H1 (cell line): ENCODE measurements around the gene NHERF2. TPM values are rescaled to one million over a fixed set of nuclear protein-coding genes. Genes with fewer than 3 reads are reported as not detected.

ENCODE experiments used
- CHD7 ChIP-seq: fragments of 300-600 bp; sonication (generic); IDR thresholded peaks from 2 replicates; pipeline ENCODE4 v1.7.1; 2012; ENCODE audit warnings: low read length, moderate library complexity, mild to moderate bottlenecking, inconsistent platforms; ENCODE audit not compliant: insufficient replicate concordance
- EGR1 ChIP-seq: IDR thresholded peaks from 2 replicates; pipeline ENCODE4 v1.6.1; 2011; ENCODE audit warnings: low read depth, low read length, borderline replicate concordance
- KDM1A ChIP-seq: fragments of 200-600, 300-600 bp; sonication (generic); IDR thresholded peaks from 2 replicates; pipeline ENCODE4 v1.7.1; 2016; ENCODE audit warnings: mild to moderate bottlenecking, low read length, borderline replicate concordance
- NRF1 ChIP-seq: IDR thresholded peaks from 2 replicates; pipeline ENCODE4 v1.6.1; 2011; ENCODE audit warnings: mild to moderate bottlenecking, low read depth, low read length, improper control_type of control experiment
- RXRA ChIP-seq: IDR thresholded peaks from 2 replicates; pipeline ENCODE4 v1.6.1; 2011; ENCODE audit warnings: low read depth, mild to moderate bottlenecking, low read length, moderate library complexity; ENCODE audit not compliant: insufficient read depth
- SIN3A ChIP-seq, 2 experiments: IDR thresholded peaks in 1 of 2; conservative IDR thresholded peaks in 1 of 2; 2 replicates each; pipeline ENCODE4 v1.6.1; 2011 to 2012; ENCODE audit warnings: low read length in 2 of 2, improper control_type of control experiment in 1 of 2, low read depth in 1 of 2, mild to moderate bottlenecking in 1 of 2
- SUZ12 ChIP-seq: fragments of 200-600 bp; sonication (generic); IDR thresholded peaks from 2 replicates; pipeline ENCODE4 v1.6.1; 2012; ENCODE audit warnings: mild to moderate bottlenecking, inconsistent platforms, low read length, moderate library complexity, mixed read lengths
- TAF1 ChIP-seq: IDR thresholded peaks from 2 replicates; pipeline ENCODE4 v1.6.1; 2011; ENCODE audit warnings: mild to moderate bottlenecking, low read depth, low read length
- polyA plus RNA-seq, 7 experiments: library from polyadenylated mRNA; depleted of rRNA in 3 of 7; stranded (reverse) in 5 of 7; unstranded in 2 of 7; fragments of >200 nt in 5 of 7; fragments of 200-250 nt in 2 of 7; gene quantifications; 1 replicate in 5 of 7; 2 replicates in 1 of 7; 4 replicates in 1 of 7; pipeline versions ENCODE4 v1.2.1 to v1.2.3, GENCODE V29; 2011 to 2013; ENCODE audit warnings: missing spikeins in 2 of 7, mixed read lengths in 2 of 7
- total RNA-seq: library from RNA; stranded (reverse); fragmentation: NEBNext Ultra II Directional; extraction: Animal tissue kit (Norgen Biotek cat#: 25700); gene quantifications from 2 replicates; pipeline ENCODE4 v1.2.1, GENCODE V29; 2021

Gene NHERF2
- total and polyA plus RNA-seq, 2 of the 8 experiments (the other 6 are each of a cell fraction or from before 2014, with no cell fraction given) = 13.9 to 19.3 TPM

GRCh38 chr16:2062801-2063200 is 36.1 kb downstream of the NHERF2 start (continued):
- TF ChIP-seq CHD7 (no peak), SUZ12 (no peak), EGR1 (no peak), RXRA (no peak), NRF1 (no peak), TAF1 (no peak), KDM1A (no peak), SIN3A (conservative IDR thresholded peaks at IDR 0.05 in 1 of 2, IDR thresholded peaks at IDR 0.05 in 1 of 2; ENCODE audit: low read depth in 1 of 2, low read length in 2 of 2) (no peak)
